Activated T-cell treated with anti-CD3 and anti-CD28 coated beads for 48 hours (primary cell): Measurements from ENCODE around the gene NCEH1.

Source experiments
- DNase-seq: peaks from one replicate; pipeline ENCODE4 v3.0.0-alpha.2; 2020; ENCODE audit warnings: low read depth

Gene NCEH1

GRCh38 chr3:172643506-172644179 is 67.2 kb downstream of the NCEH1 start:
- no peak for DNase-seq

DNA sequence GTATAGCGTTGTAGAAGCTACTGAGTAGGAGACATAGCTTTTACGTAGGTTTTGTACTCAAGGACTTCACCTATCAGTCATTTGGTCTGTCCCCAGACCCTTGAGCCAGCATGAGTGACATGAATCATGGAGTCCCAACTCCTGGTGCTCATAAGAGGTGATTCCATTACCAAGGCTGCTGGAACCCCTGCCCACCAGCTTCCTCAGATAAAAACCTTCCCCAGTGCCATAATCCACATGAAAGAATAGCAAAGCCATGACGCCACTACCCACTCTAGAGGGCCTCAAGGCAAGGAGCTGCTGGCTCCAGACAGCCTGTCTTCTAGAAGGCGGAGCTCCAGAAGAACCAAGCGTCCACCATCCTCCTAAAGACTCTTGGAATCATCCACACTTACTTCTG is 69.6 kb downstream of the NCEH1 start:
- DNase-seq, result no peak

- DNase-seq, result no peak
These were observed 70.1 kb downstream of the NCEH1 start for GRCh38 chr3:172640751-172641150.

DNA sequence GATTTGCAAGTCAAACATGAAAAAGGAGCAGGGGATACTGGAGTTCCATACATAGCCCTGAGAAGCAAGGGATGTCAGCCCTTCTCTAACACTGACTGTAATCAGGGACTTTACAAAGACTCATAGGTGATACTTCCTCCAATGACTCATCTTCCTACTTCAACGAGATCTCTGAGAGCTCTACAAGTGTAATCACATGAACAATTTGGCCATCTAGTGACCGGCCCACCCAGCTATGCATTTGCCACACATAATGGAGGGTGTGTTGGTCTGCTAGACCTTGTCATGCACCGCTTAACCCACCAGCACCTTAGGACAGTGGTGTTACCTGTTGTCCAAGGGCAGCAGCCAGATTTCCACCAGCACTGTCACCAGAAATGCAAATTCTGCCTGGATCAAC is 75.3 kb downstream of the NCEH1 start:
- DNase-seq, result no peak

GRCh38 chr3:172634948-172635347 is 75.9 kb downstream of the NCEH1 start:
- DNase-seq, result no peak

GRCh38 chr3:172630316-172630715 is 80.6 kb downstream of the NCEH1 start:
- no peak for DNase-seq

- DNase-seq, result no peak
These were observed 81.4 kb downstream of the NCEH1 start for GRCh38 chr3:172629470-172629869.

GRCh38 chr3:172627057-172627809 is 83.6 kb downstream of the NCEH1 start:
- no peak for DNase-seq

- no peak for DNase-seq
These were observed 84.7 kb downstream of the NCEH1 start for GRCh38 chr3:172626021-172626640.

- DNase-seq, result no peak
These were observed 85.5 kb downstream of the NCEH1 start for GRCh38 chr3:172625404-172625803.

DNA sequence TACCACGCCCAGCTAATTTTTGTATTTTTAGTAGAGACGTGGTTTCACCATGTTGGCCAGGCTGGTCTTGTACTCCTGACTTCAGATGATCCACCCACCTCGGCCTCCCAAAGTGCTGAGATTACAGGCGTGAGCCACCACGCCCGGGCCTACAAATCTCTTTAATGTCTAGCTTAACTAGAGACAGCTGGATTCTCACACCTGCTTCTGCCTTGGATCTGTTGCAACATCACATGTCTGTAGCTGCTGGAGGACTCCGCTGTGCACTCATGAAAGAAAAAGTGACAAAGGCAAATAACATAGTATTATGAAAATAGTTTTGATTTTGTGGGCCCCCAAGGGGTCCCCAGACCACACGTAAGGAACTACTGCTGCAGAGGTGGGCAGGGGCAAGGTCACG is 85.9 kb downstream of the NCEH1 start:
- DNase-seq, result no peak

DNA sequence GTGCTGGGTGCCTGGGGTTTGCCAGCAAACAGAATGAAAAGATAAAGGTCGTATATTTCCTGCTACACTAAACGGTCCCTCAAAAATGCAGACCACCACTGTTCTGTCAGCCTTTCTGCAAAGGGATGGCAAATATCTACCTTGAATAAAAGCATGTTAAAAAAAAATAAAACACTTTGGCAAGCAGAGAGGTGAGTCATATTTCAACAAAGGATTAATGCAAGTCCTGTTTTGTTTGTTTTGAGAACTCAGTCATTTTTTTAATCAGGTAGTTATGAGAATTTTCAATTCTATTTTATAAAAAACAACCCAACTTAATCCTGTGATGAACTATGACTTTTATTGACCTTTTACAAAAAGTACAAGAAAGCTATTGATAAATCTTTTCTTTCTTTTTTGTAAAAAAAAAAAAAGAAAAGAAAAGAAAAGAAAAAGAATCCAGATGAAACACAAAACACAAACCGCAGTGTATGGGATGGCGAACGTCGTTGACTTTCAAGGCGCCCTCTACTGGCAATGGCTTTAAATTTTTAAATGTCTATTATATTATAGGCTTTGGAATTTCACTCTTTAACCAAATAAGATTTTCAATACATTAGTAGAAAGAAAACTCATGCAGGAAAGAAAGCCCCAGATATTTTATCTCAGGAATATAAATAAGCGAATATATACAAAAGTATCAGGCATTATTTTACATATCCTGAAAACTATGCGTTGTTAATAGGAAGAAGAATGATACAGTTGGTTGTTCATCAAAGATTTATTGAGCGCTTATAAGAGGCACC is 87.8 kb downstream of the NCEH1 start:
- DNase-seq, result peak; percentile 20

GRCh38 chr3:172622156-172622555 is 88.7 kb downstream of the NCEH1 start:
- no peak for DNase-seq

GRCh38 chr3:172617976-172618375 is 92.9 kb downstream of the NCEH1 start:
- no peak for DNase-seq

GRCh38 chr3:172617013-172617706 is 93.7 kb downstream of the NCEH1 start:
- no peak for DNase-seq

DNA sequence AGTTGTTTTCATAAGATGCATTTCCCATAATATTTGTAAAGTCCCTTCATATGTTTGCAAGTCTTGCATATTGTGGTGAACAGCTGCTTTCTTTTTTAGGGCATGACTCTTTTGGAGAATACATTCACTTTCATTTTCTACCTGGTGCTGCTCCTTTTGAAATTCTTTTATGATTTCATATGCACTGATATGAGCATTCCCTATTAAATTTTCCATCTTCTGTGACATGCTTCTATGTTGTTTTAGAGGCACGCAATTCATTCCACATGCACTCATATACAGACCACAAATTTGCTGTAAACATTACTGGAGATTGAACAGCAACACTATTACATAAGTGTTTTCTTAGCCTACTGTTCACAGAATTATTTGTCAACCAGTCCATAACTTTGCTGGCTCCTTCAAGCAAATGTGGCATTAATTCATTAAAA is 94.8 kb downstream of the NCEH1 start:
- DNase-seq, result no peak

DNA sequence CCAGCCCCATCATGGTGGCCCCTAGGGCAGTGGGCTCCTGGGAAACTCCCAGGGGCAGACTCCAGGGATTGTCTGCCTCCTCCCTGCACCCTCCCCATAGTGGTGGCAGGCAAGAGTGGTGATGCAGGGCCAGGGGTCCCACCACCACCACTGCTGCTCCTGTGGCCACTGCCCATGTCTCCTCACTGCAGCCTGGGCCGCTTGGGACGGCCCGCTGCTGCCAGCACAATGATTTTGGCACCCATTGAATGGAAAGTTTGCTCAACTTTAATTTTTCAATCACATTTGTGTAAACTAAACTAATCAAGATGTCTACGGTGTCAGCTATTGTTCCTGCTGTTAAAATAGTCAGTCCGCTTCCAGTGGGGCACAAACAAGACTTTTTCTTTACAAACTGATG is 95.6 kb downstream of the NCEH1 start:
- no peak for DNase-seq

DNA sequence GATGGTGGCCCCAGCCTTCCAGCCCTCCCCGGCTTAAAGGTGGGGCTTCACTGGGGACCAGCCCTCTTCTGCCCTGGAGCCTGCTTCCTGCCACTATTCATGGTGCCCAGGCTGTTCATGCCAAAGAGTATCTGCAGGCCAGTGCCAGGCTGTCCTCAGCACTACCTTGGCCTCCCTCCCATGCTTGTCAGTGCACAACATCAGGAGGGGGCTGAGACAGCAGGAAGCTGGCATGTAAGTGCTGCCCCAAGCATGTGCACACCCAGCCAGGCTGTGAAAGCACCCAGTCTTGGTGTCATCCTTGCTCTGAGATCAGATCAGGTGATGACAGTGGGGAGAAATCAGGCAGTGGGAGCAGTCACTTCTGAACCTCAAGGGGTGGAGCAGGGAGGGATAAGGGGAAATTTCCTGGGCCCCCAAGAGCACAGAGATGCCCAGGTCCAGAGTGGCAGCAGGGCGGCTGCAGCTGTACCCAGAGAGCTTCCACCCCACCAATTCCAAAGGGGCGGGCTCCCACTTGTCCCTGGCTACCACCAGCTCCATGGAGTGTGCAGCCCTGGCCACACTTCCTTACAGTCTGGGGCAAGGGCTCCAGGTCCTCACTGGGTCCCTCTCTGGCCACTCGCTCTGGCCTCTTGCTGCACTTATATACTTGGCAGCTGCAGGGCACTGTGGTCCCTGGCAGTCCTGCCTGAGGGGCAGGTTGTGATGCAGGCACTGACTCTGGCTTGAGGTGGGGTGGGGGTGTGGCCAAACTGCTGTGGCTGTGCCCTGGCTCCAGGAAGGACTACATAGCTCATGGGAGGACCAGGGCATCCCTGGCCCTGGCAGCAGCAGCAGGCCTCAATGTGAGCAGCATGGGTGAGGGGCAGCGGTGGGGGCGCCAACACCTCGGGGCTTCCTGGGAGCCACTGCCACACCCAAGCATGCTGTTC is 96.3 kb downstream of the NCEH1 start:
- no peak for DNase-seq

- no peak for DNase-seq
These were observed 97.0 kb downstream of the NCEH1 start for GRCh38 chr3:172613845-172614244.

DNA sequence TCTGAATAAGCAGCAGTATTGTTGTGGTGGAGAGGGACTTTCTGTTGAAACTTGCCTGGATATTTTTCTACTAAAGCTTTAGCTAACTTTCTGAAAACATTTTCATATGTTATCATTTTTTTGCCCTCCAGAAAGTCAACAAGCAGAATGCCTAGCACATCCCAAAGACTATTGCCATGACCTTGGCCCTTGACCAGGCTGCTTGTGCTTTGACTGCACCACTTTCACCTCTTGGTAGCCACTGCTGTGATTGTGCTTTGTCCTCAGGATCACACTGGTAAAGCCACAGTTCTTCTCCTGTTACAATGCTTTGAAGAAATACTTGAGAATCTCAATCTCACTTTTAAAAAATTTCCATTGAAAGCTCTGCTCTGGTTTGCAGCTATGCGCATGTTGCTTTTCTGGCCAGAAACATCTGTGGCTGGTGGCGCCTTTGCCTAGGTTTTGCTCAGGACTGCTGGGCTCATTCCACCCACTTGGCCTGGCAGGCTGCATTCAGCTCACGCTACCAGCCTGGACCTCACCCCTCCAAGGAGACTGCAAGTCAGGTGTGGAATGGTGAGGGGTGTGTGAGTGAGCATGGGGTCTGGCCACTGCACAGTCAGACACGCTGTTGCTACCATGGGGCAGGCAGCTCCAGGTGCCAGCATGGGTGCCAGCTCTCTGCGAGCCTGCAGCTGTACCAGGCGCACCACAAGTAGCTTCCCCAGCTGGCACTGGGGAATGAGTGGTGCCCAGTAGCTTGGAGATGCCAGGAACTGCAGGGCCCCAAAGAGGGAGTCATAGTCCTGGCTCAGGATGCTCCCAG is 97.8 kb downstream of the NCEH1 start:
- DNase-seq, result no peak
